Right lobe of liver (tissue), 4 donors: ENCODE data around the gene MCUB.

ENCODE experiments used
- POLR2A ChIP-seq: fragments of 450-650 bp; IDR thresholded peaks from one replicate; pipeline ENCODE4 v1.6.1; 2017; ENCODE audit warnings: antibody characterized with exemption, mild to moderate bottlenecking
- TF ChIP-seq, protein P1 (sequence below), 4 donors: fragments of 200-600 bp in 3 of 4; fragments of 450-650 bp in 1 of 4; IDR thresholded peaks; one replicate each; pipeline versions ENCODE4 v1.5.1 to v1.8.0; 2016 to 2022; ENCODE audit warnings: antibody characterized with exemption in 4 of 4, mild to moderate bottlenecking in 2 of 4
- donor health status: DM: no; HTN: no; CAD: no.
- donor health status: DM: no; HTN: no; CAD: no.
- donor health status: DM: no; HTN: yes; CAD: no.

DNA sequence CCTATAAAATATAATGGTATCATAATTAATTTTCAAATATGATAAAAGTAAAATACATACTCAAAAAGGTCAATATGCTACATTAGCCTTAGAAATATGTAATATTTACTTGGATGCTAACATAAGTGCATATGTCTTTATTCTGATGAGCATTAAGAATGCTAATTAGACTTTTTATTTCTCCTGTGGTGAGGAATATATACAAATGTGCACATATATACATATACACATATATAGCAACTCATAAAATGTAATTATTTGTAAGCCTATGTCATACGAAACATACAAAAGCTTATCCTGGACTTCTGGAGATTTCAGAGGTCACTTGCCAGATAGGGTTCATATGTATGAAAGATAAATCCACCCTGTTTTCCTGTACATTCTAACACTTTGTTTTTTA is 158.7 kb downstream of the MCUB start:
- TF ChIP-seq, protein P1, sequence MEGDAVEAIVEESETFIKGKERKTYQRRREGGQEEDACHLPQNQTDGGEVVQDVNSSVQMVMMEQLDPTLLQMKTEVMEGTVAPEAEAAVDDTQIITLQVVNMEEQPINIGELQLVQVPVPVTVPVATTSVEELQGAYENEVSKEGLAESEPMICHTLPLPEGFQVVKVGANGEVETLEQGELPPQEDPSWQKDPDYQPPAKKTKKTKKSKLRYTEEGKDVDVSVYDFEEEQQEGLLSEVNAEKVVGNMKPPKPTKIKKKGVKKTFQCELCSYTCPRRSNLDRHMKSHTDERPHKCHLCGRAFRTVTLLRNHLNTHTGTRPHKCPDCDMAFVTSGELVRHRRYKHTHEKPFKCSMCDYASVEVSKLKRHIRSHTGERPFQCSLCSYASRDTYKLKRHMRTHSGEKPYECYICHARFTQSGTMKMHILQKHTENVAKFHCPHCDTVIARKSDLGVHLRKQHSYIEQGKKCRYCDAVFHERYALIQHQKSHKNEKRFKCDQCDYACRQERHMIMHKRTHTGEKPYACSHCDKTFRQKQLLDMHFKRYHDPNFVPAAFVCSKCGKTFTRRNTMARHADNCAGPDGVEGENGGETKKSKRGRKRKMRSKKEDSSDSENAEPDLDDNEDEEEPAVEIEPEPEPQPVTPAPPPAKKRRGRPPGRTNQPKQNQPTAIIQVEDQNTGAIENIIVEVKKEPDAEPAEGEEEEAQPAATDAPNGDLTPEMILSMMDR (IDR thresholded peaks at IDR 0.05) = no peak
- no peak for TF ChIP-seq POLR2A
